GM18873 (cell line): Measurements from ENCODE around the gene LDHAL6A.
"Not testable (repeated sequence)": the region's sequence is repeated elsewhere in the genome, so short reads cannot be mapped to it uniquely, and the experiment has no call there.

Experiments used
- ATAC-seq: cut with Tn5 transposase; IDR thresholded peaks from one replicate; pipeline ENCODE4 v1.9.1; 2021; ENCODE audit warnings: mild to moderate bottlenecking, moderate library complexity, moderate number of reproducible peaks; ENCODE audit not compliant: unreplicated experiment, low FRiP score

The LDHAL6A gene

DNA sequence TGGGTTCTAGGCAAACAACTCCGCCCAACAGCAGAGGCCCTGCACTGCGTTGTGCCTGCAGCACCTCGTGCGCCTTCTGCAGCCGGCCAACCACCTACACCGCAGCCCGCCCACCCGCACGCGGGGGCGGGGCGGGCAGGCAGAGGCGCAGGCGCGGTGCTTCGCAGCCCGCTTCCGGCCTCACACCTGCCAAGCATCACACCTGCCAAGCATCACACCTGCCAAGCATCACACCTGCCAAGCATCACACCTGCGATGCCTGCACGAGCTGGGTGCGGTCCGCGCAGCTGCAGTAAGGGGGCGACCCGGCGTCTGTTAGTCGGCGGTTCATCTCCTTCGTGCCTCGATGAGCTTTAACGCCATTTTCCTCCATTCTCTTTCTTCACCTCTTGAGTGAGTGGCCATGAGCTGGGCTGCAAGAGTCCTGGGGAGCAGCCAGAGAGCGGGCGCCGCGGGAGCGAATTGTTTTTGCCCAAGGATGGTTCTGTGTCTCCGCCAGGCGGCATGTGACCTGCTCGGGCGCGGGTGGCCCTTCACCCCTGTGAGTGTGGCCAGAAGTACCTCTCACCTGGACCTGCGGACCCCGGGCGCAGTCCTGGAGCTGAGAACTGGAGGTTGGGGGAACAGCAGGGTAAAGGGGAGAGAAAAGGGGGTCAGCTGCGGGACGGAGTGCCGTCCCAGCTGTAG is at the start of gene LDHAL6A:
Gene LDHAL6A (plus strand): TSS at position 171 of the 687 bp plus-strand sequence. CDS start 825 bp downstream, outside the sequence.
- ATAC-seq: no peak

DNA sequence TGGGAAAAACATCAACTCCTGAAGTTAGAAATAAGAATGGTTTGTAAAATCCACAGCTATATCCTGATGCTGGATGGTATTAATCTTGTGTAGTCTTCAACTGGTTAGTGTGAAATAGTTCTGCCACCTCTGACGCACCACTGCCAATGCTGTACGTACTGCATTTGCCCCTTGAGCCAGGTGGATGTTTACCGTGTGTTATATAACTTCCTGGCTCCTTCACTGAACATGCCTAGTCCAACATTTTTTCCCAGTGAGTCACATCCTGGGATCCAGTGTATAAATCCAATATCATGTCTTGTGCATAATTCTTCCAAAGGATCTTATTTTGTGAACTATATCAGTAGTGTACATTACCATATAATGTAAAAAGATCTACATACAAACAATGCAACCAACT is 48.3 kb upstream of the LDHAL6A start:
- ATAC-seq: not testable (repeated sequence)

- ATAC-seq: no peak
Observed at GRCh38 chr11:18408558-18409291, 46.9 kb upstream of the LDHAL6A start.

DNA sequence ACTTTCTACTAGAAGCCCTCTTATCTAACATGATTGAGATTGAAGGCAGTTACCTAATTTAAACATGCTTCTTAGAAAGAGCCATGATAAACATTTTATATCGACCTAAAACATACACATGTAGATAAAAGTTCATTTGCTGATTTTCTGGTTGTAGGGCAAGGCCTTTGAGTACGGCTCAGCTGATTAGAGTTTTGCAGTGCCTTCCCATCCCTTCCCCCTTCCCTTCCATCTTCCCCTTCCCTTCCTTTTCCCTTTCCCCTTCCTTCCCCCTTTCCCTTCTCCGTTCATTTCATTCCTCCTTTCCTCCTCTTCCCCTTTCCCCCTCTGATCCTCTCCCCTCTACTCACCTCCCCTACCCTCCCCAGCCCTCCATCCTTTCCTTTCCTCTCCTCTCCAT is 39.2 kb upstream of the LDHAL6A start:
- ATAC-seq: no peak

DNA sequence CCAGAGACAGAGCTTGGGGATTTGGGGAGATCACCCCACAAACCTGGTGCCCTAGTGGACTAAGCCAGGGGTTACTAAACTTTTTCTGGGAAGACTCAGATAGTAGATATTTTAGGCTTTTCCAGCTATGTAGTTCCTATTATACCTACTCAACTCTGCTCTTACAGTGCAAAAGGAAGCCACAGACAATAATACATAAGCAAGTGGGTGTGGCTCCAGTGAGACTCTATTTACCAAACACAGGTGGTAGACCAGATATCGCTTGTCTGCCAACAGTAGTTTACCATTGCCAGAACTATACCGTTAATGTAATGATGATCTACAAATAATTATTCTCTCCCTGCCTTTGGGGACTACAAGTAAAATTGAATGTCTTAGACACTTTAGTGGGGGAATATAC is 36.6 kb upstream of the LDHAL6A start:
- no peak for ATAC-seq

DNA sequence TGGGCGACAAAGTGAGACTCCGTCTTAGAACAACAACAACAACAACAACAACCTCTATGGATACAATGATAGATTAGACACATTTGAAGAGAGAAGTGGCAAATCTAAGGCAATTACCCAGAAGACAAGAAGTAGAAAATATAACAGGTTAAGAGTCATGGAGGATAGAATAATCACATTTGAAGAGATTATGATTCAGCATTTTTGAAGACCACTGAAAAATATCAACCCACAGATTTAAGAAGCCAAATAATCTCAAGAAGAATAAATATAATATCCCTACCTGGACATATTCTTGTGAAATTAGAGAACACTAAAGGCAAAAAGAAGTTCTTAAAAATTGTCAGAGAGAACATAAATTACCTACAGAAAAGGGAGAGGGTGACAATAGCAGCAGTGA is 35.6 kb upstream of the LDHAL6A start:
- no peak for ATAC-seq

- ATAC-seq: no peak
Observed at GRCh38 chr11:18427240-18427639, 28.4 kb upstream of the LDHAL6A start.

DNA sequence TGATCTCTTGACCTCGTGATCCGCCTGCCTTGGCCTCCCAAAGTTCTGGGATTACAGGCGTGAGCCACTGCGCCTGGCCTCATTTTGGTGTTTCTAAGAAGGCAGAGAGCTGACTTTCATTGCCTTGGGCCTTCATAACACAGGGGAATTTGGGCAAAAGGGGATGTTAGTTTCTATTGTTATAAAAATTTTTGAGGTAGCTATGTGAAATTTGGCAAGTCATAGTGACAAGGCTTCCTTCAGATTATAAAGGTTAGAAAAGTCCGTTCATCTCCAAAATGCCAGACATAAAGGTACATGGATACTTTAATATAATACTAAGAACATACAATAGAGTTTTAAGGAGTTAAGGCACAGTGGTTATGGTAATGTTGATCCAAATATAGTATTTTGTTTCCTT is 26.3 kb upstream of the LDHAL6A start:
- ATAC-seq: no peak

DNA sequence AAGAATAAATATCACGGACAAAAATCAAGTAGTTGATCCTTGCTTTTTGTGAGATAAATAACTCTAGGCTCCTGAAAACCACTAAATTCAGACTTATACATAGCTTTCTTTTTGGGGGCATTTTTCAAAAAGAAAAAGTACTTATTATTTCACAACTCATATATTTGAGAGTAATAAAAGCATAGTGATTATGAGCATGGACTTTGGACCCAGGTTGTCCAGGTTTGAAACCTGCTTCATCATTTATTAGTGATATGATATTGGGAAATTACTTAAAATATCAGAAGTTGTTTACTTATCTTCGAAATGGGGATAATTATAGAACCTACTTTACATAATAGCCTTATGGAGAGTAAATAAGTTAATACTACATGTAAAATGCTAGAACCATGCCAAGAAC is 17.0 kb upstream of the LDHAL6A start:
- ATAC-seq: no peak

DNA sequence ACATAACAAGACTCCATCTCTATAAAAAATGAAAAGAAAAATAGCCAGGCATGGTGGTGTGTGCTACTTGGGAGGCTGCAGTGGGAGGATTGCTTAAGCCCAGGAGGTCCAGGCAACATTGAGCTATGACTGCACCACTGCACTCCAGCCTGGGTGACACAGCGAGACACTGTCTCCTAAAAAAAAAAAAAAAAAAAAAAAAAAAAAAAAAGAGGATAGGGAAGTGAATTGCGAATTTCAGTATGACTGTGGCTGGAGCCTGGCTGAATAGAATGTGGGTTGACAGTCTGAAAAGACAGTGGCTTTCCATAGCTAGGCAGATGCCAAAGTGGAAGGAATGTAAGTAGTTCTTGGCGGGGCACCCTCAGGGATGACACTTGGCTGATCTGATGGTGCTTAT is 6.4 kb upstream of the LDHAL6A start:
- no peak for ATAC-seq

GRCh38 chr11:18452927-18453326 is 2.7 kb upstream of the LDHAL6A start:
- ATAC-seq: no peak

DNA sequence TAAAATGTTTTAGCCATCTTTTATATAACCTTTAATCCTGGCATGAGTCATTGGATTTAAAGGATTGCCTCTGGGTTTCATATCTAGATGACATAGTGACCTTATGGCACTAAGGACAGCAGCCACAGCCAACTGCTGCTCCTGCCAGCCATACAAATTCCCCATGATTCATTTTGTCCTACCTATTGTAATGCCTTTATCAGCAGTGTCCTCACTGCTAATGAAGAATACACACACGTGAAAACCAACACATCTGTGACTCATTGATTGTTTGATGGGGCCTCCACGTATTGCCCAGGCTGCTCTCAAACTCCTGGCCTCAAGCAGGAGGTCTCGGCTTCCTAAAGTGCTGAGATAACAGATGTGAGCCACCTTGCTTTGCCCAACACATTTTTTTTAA is 1.8 kb downstream of the LDHAL6A start:
- ATAC-seq: no peak

DNA sequence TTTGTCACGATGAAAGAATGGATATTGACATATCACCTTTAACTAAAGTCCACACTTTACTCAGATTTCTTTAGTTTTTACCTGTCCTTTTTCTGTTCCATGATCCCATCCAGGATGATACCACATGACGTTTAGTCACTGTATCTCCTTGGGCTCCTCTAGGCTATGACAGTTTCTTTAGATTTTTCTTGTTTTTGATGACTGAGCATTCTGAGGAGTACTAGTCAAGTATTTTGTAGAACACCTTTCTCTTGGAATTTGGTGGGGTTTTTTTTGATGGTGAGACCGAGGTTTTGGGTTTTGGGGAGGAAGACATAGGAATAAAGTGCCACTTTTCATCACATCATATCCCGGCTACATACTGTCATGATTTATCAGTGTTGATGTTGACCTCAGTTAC is 4.0 kb downstream of the LDHAL6A start:
- ATAC-seq: no peak

- ATAC-seq: no peak
Observed at GRCh38 chr11:18461909-18462308, 6.3 kb downstream of the LDHAL6A start.

- ATAC-seq: no peak
Observed at GRCh38 chr11:18463439-18463838, 7.8 kb downstream of the LDHAL6A start.

DNA sequence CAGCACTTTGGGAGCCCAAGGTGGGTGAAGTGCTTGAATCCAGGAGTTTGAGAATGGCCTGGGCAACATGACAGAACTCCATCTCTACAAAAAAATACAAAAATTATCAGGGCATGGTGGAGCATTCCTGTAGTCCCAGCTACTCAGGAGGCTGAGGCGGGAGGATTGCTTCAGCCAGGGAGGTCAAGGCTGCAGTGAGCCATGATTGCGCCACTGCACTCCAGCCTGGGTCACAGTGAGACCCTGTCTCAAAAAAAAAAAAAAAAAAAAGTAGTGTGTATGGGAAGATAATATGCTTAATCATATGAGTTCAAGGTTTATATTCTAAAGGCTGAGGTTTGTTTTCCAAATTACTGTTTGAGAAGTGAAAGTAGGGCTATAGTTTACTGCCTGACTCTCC is 10.7 kb downstream of the LDHAL6A start:
- no peak for ATAC-seq

- no peak for ATAC-seq
Observed at GRCh38 chr11:18468059-18468458, 12.4 kb downstream of the LDHAL6A start.

DNA sequence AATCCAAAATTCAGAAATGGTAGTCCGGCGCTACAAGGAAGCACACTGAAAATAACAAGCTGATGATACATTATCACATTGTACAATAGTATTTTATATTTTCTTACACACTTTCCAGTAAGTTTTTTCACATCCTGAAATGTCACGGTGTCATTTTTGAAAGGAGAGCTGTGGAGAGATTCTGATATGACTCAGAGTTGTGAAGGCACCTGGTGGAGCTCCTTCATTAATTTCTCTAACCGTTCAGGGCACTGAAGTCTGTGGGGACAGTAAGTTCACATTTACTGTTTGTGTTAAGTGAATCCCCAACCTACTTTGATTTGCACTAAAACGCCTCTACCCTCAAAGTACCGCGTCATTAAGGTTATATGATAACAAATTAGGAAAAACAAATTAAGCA is 13.3 kb downstream of the LDHAL6A start:
- ATAC-seq: no peak

- ATAC-seq: no peak
Observed at GRCh38 chr11:18471995-18472394, 16.3 kb downstream of the LDHAL6A start.

- no peak for ATAC-seq
Observed at GRCh38 chr11:18472587-18472986, 16.9 kb downstream of the LDHAL6A start.

GRCh38 chr11:18479063-18479462 is 23.4 kb downstream of the LDHAL6A start:
- ATAC-seq: no peak

GRCh38 chr11:18485913-18486528 is 30.4 kb downstream of the LDHAL6A start:
- peak; percentile 64 for ATAC-seq
